Measurements from ENCODE around the gene HS6ST3. TPM values are rescaled to one million over a fixed set of nuclear protein-coding genes. Genes with fewer than 3 reads are reported as not detected.

Gene HS6ST3
- total and polyA plus RNA-seq, 9 of the 15 experiments (the other 6 are each of a cell fraction or from before 2014, with no cell fraction given) = not detected

GRCh38 chr13:96053003-96053703, 36.8 kb upstream of the HS6ST3 start, which contains the start of gene UGGT2 (continued):
- TF ChIP-seq, protein P1, sequence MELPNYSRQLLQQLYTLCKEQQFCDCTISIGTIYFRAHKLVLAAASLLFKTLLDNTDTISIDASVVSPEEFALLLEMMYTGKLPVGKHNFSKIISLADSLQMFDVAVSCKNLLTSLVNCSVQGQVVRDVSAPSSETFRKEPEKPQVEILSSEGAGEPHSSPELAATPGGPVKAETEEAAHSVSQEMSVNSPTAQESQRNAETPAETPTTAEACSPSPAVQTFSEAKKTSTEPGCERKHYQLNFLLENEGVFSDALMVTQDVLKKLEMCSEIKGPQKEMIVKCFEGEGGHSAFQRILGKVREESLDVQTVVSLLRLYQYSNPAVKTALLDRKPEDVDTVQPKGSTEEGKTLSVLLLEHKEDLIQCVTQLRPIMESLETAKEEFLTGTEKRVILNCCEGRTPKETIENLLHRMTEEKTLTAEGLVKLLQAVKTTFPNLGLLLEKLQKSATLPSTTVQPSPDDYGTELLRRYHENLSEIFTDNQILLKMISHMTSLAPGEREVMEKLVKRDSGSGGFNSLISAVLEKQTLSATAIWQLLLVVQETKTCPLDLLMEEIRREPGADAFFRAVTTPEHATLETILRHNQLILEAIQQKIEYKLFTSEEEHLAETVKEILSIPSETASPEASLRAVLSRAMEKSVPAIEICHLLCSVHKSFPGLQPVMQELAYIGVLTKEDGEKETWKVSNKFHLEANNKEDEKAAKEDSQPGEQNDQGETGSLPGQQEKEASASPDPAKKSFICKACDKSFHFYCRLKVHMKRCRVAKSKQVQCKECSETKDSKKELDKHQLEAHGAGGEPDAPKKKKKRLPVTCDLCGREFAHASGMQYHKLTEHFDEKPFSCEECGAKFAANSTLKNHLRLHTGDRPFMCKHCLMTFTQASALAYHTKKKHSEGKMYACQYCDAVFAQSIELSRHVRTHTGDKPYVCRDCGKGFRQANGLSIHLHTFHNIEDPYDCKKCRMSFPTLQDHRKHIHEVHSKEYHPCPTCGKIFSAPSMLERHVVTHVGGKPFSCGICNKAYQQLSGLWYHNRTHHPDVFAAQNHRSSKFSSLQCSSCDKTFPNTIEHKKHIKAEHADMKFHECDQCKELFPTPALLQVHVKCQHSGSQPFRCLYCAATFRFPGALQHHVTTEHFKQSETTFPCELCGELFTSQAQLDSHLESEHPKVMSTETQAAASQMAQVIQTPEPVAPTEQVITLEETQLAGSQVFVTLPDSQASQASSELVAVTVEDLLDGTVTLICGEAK (IDR thresholded peaks at IDR 0.05) = peak; percentile 90
- TF ChIP-seq, protein P1 (CRISPR knock-in tag; IDR thresholded peaks at IDR 0.05) = no peak
- TF ChIP-seq FOXM1 (IDR thresholded peaks at IDR 0.05; ENCODE audit: low read depth) (no peak), FOXM1 (CRISPR knock-in tag; IDR thresholded peaks at IDR 0.05; ENCODE audit: low read depth) (no peak), MAZ (CRISPR knock-in tag; conservative IDR thresholded peaks at IDR 0.05 in 1 of 2, IDR thresholded peaks at IDR 0.05 in 1 of 2) (0 out of 4 replicates have a peak, but pooled peaks of 1 of the 2 experiments have one; percentile 16), HCFC1 (IDR thresholded peaks at IDR 0.05; ENCODE audit: low read depth, low read length) (peak; percentile 32; the same call in 1 of the 2 replicates), CREM (IDR thresholded peaks at IDR 0.05; ENCODE audit: low read depth) (peak; percentile 41), ZNF583 (CRISPR knock-in tag; IDR thresholded peaks at IDR 0.05) (no peak), POLR2G (IDR thresholded peaks at IDR 0.05; ENCODE audit: low read depth, low read length) (peak; percentile 94), PHF8 (IDR thresholded peaks at IDR 0.05; ENCODE audit: borderline replicate concordance, low read length) (peak; percentile 94), GABPB1 (CRISPR knock-in tag; IDR thresholded peaks at IDR 0.05) (peak; percentile 94), ZNF134 (CRISPR knock-in tag; conservative IDR thresholded peaks at IDR 0.05) (no peak), TAF15 (IDR thresholded peaks at IDR 0.05; ENCODE audit: low read depth, low read length) (no peak), ELF2 (CRISPR knock-in tag; IDR thresholded peaks at IDR 0.05) (peak; percentile 60), BRD9 (IDR thresholded peaks at IDR 0.05; ENCODE audit: low read depth, partially characterized antibody) (no peak), FOXJ2 (tag; IDR thresholded peaks at IDR 0.05) (no peak), EP400 (IDR thresholded peaks at IDR 0.05) (peak; percentile 81; the same call in 1 of the 2 replicates), ZNF184 (CRISPR knock-in tag; IDR thresholded peaks at IDR 0.05) (no peak), KDM5B (IDR thresholded peaks at IDR 0.05; ENCODE audit: insufficient replicate concordance, low read depth, low read length) (peak; percentile 85), STAG1 (CRISPR knock-in tag; IDR thresholded peaks at IDR 0.05; ENCODE audit: borderline replicate concordance) (0 out of 2 replicates have a peak, but pooled peaks have one; percentile 14), L3MBTL2 (IDR thresholded peaks at IDR 0.05) (peak; percentile 77)
